Left lobe of liver (tissue), 2 donors: ENCODE results near the gene ANKRD12. TPM values are rescaled to one million over a fixed set of nuclear protein-coding genes. Genes with fewer than 3 reads are reported as not detected.
"Not testable (repeated sequence)": the region's sequence is repeated elsewhere in the genome, so short reads cannot be mapped to it uniquely, and the experiment has no call there.

ENCODE experiments used
- ATAC-seq: fragments of 200-7000 bp; cut with Tn5 transposase; one replicate; pipeline ENCODE4 v1.9.1; 2020; ENCODE audit warnings: mild to moderate bottlenecking, moderate library complexity
- DNase-seq: peaks from one replicate; pipeline ENCODE4 v3.0.0-alpha.2; 2020; ENCODE audit warnings: low spot score
- total RNA-seq: library from RNA; stranded (reverse); gene quantifications from one replicate; pipeline ENCODE4 v1.2.1, GENCODE V29; 2021
- donor health status: DM: no; HTN: no; CAD: no; lungs with moderate emphysema.
- donor health status: DM: no; HTN: yes; CAD: no.

The ANKRD12 gene
- 15.0 TPM for total RNA-seq

- peak; percentile 99 for DNase-seq
- peak; percentile 89 for ATAC-seq
Measured at GRCh38 chr18:9136315-9137155, at the start of gene ANKRD12. ANKRD12 (plus strand) TSS chr18:9136781; CDS start chr18:9182433, 45,652 bp downstream.

- no peak for ATAC-seq
- DNase-seq, result no peak
Measured at GRCh38 chr18:9087144-9087543, 49.4 kb upstream of the ANKRD12 start.

- DNase-seq (no peak), ATAC-seq (no peak)
Measured at GRCh38 chr18:9088252-9088651, 48.3 kb upstream of the ANKRD12 start.

GRCh38 chr18:9088727-9089126 is 47.9 kb upstream of the ANKRD12 start:
- not testable (repeated sequence) for ATAC-seq, DNase-seq

GRCh38 chr18:9090578-9090977 is 46.0 kb upstream of the ANKRD12 start:
- DNase-seq, result no peak
- ATAC-seq, result no peak

GRCh38 chr18:9091066-9091476 is 45.5 kb upstream of the ANKRD12 start:
- DNase-seq, result no peak
- no peak for ATAC-seq

- ATAC-seq, result peak; percentile 98
- peak; percentile 63 for DNase-seq
Measured at GRCh38 chr18:9092665-9093064, 43.9 kb upstream of the ANKRD12 start.

- ATAC-seq, DNase-seq: not testable (repeated sequence)
Measured at GRCh38 chr18:9093109-9093508, 43.5 kb upstream of the ANKRD12 start.

- DNase-seq (no peak), ATAC-seq (peak; percentile 52)
Measured at GRCh38 chr18:9094307-9095226, 42.0 kb upstream of the ANKRD12 start.

GRCh38 chr18:9095297-9096006 is 41.1 kb upstream of the ANKRD12 start:
- ATAC-seq (no peak), DNase-seq (no peak)

GRCh38 chr18:9096007-9096371 is 40.6 kb upstream of the ANKRD12 start:
- no peak for DNase-seq
- no peak for ATAC-seq

GRCh38 chr18:9096685-9097084 is 39.9 kb upstream of the ANKRD12 start:
- ATAC-seq (no peak), DNase-seq (no peak)

- ATAC-seq, result no peak
Measured at GRCh38 chr18:9097349-9097748, 39.2 kb upstream of the ANKRD12 start.

GRCh38 chr18:9100796-9101195 is 35.8 kb upstream of the ANKRD12 start:
- no peak for DNase-seq
- ATAC-seq, result no peak

More at GRCh38 chr18:9097349-9097748, 39.2 kb upstream of the ANKRD12 start:
- no peak for DNase-seq

- ATAC-seq, result no peak
- no peak for DNase-seq
Measured at GRCh38 chr18:9101730-9102507, 34.7 kb upstream of the ANKRD12 start.

- peak; percentile 97 for DNase-seq
- peak; percentile 97 for ATAC-seq
Measured at GRCh38 chr18:9102508-9103375, 33.8 kb upstream of the ANKRD12 start, which contains the start of gene NDUFV2. NDUFV2 (plus strand) TSS chr18:9102699; CDS start chr18:9102744, 45 bp downstream.

GRCh38 chr18:9103376-9103873 is 33.2 kb upstream of the ANKRD12 start:
- DNase-seq (no peak), ATAC-seq (peak; percentile 42)

- no peak for ATAC-seq
- no peak for DNase-seq
Measured at GRCh38 chr18:9104244-9104901, 32.2 kb upstream of the ANKRD12 start.
